Superior temporal gyrus (tissue), 1 donor: ENCODE data around the gene ARRB1.
"Not testable (repeated sequence)": the region's sequence is repeated elsewhere in the genome, so short reads cannot be mapped to it uniquely, and the experiment has no call there.

ENCODE experiments used
- DNase-seq: peaks from one replicate; pipeline ENCODE4 v3.0.0-alpha.2; 2016; ENCODE audit errors: extremely low spot score

The ARRB1 gene

DNA sequence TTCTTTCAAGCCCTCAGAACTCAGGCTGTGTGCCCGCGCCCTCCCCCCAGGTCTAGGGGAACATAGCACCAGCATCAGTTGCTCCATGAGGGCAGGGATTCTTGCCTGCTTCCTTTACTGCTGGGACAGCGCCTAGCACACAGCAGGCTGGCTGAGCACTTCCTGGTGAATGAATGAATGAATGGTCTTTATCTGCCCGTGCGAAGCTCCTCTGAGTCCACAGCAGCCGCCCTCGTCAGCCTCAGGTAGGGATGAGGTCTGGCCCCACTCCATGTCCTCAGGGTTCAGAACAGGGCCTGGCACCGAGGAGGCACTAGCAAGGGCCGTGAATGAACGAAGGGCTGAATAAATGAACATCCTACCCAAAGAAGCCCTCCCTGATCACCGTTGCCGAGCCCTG lies 27.3 kb downstream of the ARRB1 start:
- DNase-seq, result no peak

DNA sequence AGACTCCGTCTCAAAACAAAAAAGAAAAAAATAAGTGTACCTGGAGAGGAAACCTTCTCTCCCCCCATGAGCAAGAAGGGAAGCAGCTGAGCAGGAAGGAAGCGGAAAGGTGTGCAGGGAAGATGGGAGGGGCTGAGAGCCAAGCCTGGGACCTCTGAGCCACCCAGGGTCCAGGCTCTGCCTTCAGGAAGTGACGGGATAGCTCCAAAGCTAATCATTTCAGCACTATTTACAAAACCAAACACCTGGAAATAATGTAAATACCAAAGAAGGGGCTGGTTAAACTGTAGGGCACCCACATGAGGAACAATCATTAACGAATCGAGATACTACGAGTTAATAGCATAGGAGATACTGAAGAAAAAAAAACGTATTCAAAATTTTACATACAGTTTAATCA lies 27.9 kb downstream of the ARRB1 start:
- DNase-seq, result no peak

DNA sequence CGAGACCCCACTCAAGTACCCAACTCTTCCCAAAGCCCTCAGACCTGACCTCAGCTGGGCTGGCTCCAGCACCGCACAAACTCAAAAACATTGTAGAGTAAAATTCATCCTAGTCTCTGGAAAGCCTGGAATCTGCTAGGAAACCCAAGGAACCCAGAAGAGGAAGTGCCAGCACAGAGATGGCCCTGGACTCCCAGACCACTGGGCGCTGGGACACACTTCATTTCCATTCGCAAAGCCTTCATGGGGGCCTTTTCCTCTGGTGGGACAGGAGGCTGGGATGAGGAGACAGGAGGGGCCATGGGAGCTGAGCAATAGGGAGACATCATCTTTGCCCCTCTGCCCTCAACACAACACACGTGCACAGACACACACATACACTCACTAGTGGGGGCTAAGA lies 30.8 kb downstream of the ARRB1 start:
- no peak for DNase-seq

DNA sequence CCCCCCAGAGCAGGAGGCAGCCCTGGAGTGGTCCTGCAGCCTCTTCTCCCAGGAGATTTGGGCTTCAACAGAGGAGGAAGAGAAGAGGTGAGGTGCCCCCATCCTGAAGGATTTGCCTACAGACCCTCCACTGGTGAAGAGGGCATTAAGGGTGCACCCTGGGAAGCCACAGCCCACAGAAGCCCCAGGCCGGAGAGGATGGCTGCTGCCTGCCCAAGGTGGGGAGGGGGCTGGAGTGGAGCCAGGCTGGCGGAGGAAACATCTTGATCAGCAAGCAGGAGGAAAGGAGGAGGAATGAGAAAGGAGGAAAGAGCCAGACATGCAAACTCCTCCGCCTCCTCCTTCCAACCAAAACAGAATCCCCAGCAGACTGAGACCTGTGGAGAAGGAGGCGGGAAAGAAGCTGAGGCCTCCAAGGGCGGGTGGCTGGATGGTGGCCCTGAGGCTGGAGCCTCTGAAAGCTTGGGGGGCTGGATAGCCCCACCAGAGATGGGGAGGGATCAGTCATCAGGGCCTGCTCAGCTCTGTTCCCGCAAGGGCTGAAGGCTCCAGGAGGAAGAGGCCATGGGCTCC lies 31.3 kb downstream of the ARRB1 start:
- no peak for DNase-seq

DNA sequence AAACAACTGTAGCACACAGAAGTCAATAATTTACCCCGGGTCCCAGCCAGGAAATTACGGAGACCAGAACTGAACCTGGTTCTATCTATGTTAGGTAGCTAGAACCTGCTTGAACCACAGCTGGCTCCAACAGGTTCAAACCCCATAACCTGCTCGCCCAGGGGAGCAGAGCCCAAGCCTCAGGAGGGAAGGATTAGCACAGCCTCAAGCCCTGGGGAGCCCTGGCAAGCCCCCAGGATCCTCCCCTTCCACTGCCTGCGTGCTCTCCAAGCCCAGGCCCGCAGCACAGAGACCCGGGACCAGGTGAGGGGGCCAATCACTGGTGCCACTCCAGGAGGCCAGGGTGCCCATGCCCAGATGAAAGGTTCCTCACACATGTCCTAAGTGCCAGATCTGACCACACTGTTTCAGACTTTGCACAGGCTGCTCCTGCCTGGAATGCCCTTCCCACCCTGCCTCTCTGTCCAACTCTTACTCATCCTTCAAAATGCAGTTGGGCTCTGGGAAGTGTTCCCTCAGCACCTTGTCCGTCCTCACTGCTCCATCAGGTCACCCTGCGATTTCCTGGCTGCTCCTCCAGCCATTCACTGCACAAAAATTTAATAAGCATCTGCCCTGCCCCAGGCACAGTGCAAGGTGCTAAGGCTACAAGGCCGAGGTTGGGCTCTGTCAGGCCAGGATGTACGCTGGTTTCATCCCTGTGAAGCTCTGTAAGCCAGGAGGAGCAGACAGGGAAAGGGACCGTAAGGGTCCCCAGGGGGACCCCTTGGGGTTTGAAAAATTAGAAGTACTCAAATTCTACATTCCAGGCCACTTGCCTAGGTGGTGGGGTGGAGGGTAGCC lies 32.2 kb downstream of the ARRB1 start:
- no peak for DNase-seq

DNA sequence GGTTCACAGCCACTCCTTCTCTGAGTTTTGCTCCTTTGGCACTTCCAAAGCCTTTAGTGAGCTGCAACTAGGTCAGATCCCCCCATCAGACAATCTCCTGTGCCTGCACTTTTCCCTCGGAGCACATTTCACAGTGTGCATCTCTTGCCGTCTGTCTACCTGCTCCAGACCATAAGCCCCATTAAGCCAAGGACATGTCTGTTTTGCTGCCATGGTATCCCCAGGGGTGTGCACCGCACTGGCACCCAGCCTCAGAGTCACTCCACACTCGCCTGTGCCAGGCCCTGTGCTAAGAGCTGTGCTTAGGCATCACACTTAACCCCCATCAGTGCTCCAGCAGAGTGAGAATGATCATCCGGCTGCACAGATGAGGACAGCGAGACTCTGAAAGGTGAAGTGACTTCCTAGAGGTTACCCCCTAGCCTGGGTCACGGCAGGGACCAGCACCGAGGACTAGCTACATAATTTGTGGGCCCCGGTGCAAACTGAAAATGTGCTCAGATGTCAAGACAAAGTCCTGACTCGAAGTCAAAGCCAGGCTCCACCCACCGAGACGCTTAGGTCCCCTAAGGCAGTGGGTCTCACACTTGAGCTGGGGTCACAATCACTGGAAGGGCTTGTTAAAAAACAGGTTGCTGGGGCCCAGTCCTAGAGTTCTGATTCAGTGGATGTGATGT lies 33.9 kb downstream of the ARRB1 start:
- no peak for DNase-seq

DNA sequence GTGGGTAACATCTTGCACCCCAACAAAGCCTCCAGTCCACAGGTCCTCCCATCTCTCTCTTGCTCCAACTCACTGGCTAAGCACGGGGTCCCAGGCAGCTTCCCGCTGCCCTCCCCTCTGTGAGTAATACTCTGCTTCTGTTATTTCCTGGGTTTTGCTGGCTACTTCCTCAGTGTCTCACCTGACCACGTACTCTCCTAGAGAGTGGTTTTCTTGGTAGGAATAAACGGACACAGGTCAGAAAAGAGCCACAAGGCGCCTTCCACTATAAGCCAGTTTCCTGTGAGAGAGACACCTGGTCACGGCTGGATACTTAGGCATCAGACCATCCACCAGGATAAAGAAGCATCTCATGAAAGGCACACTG lies 36.0 kb downstream of the ARRB1 start:
- DNase-seq, result no peak

DNA sequence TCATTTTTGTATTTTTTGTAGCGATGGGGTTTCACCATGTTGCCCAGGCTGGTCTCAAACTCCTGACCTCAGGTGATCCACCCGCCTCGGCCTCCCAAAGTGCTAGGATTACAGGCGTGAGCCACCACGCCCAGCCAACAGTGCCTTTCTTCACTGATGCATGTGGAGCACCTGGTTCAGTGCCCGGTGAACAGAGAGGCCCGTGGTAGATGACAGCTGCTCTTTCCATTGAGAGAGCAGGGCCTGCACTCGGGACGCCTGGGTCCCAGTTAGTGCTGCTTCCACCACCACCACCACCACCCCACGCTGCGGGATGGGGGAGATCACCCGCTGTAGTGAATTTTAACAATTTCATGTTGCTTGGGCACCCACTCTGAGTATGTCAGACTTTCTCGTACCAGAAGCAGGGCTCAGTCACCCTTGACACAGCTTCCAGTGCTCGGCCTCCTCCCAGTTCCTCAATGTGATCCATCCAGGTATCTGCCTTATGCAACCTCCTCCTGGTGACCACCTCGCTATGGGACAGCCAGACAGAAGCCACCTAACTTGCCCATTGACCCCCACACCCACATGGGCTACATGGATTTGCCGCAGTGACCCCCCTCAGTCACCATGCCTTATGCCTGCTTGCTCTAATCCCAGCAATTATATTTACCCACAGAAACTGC lies 36.6 kb downstream of the ARRB1 start:
- DNase-seq, result no peak

DNA sequence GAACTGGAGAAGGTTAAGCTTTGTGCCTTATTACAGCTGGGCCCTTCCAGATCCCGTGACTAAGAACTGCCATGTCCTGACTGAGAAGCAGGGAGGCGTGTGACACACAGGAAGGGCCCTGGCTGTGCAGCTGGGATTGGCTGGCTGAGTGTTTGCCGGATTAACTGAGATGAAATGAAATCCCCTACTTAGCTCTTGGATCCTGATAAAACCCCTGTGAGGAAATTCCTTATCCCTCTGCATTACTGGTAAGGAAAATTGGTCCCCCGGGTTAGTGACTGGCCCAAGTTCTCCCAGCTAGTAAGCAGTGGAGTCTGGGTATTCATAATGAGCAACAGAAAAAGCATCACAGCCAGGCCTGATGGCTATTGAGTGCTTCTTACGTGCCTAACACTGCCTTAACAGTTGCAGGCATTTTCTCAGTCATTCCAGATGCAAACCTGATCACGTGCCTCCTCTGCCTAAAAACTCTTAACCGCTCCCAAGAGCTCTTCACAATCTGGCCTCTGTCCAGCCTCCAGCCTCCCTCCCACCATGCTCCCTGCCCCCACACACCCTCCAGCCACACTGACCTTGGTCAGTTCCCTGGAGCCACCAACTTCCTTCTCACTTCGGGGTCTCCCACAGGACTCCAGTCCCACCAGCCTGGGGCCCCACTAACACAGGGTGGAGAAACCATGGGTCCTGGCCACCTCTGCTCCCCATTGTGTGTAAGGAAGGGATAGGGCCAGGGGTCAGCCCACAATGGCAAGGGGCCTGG lies 37.8 kb downstream of the ARRB1 start:
- DNase-seq, result peak; percentile 55

DNA sequence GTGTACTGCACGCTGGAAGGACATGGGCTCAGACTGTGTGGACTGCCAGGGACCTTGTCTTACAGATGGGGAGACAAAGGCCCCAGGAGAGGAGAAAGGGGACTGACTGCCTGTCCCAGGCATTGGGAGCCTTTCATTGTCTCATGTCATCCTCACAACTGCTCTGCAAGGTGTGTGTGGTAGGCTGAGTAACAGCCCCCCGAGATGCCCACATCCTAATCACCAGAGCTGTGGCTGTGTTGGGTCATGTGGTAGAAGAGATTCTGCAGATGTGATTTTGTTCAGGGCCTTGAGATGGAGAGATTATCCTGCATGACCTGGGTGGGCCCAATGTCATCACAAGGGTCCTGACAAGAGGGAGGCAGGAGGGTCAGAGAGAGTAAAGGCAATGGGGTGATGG lies 39.1 kb downstream of the ARRB1 start:
- DNase-seq, result no peak

DNA sequence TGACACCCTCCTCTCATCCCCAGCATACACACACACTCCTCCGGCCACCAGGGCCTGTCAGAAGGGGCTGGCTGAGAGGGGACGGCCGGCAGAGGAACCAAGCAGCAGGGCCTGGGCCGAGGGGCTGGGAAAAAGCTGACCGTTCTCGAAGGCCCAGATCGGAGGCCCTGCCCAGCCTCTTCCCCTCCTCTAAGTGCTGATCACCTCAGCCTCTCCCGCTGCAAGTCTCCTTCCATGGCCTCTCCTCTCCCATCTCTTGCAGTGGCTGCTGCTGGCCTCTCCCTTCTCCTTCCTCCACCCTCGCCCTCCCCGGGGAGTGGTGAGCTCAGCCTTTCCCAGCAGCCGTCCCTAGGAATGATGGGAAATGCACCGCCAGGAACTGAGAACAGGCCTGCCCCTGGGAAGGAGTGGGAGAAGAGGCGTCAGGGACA lies 39.6 kb downstream of the ARRB1 start:
- peak; percentile 86 for DNase-seq

DNA sequence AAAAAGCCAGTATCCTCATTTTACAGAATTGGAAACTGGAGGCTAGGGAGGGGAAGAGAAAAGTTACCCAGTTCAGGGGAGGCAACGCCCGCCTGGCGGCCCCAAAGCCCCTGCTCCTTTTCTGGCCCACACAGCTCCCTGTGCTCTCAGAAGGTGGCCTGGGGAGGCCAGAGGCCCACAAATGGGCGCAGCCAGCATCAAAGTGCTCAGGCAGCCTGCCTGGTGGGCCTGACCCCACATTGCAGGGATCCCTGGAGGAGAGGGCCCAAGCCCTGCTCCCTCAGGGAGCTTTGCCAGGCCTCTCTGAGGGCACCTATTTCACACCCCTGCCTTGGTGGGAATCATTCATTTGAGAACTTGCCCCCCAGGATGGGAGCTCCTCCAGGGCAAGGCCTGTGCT lies 42.5 kb downstream of the ARRB1 start:
- no peak for DNase-seq

DNA sequence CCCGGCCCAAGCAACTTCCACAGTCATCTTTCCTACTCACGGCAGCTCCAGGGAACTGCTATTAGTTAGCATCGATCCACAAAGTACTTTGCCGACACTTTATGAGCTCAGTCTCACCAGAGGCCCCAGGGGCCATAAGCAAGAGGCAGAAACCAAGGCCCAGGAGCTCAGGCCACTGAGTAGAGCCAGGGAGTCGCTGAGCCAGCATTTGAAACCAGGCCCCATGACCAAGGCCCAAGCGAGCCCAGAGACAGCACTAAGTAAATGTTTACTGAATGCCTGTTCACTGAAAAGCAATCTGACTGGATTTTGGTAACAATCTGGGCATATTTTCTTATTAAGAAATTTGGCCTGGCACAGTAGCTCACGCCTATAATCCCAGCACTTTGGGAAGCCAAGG lies 43.3 kb downstream of the ARRB1 start:
- no peak for DNase-seq

DNA sequence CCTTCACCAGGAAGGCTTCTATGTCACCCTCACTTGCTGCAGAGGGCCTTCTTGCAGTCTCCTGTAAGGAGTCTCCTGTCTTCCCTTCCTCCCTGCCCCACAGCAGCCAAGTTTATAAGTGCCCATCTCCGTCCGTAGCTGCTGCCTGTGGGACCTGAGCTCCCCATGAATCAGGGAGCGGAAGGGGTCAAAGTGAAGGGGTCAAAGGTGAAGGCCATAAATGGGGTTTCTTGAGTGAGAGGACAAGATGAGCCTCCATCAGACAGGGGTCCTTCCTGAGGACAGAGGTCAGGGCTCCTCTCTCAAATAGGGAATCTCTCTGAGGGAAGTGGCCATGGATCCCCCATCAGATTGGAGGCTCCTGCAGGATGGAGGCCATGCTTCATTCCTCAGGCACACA lies 44.4 kb downstream of the ARRB1 start:
- DNase-seq, result no peak

DNA sequence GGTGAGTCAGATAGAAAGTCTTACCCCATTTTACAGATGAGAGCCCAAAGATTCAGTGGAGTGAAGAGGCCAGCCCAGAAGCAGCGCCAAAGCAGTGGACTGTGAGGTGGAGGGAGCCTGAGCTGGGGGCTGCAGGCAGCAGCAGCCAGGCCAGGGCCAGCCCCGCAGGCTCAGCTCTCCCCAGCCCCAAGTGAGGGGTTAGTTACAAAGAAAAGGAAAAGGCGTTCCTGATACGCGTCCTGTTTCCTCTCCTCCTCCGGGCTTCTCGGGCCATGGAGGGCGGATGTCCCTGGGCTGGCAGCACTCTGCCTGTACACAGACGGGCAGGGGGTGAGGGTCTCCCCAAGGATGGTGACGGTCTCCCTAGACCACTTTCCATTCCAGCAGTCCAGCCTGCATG lies 44.9 kb downstream of the ARRB1 start:
- DNase-seq, result no peak

DNA sequence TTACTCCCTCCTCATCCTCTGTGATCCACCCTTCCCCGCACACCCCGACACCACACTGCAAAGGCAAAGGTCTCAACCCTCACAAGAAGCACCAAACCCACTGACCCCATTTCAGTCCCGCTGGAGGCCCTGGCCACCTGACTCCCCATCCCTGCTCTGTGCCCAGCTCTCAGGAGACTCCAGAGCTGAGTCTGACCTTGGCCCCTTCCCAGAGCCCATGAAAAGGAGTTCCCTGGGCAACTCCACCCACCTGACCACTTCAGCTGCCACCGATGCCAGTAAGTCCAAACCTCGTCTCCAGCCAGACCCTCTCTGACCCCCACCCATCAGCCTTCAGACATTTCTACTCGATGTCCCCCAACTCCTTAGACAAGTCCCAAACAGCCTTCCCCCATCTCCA lies 45.5 kb downstream of the ARRB1 start:
- no peak for DNase-seq

DNA sequence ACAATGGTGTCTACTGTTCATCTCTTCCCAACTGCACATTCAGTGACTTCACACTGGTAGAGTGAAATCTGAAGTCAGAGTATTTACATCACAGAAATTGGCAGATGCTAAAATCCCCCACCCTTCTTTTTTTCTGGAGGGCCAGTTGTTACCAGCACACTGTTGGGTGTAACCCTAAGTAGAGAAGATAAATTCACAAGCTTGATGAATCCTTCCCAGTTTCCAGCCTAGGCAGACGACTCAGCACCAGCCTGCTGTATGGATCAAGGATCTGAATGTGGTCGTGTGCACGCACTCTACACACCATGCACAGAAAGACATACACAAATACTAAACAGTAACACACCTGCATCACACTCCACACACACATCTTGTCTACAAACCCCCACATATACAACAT lies 46.0 kb downstream of the ARRB1 start:
- no peak for DNase-seq

DNA sequence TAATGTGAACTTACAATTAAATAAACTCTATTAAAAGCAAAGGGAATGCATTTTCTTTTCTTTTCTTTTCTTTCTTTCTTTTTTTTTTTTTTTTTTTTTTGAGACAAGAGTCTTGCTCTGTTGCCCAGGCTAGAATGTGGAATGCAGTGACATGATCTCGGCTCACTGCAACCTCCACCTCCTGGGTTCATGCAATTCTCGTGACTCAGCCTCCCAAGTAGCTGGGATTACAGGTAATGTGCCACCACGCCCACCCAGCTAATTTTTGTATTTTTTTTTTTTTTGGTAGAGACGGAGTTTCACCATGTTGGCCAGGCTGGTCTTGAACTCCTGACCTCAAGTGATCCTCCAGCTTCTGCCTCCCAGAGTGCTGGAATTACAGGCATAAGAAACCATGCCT lies 46.5 kb downstream of the ARRB1 start:
- not testable (repeated sequence) for DNase-seq

DNA sequence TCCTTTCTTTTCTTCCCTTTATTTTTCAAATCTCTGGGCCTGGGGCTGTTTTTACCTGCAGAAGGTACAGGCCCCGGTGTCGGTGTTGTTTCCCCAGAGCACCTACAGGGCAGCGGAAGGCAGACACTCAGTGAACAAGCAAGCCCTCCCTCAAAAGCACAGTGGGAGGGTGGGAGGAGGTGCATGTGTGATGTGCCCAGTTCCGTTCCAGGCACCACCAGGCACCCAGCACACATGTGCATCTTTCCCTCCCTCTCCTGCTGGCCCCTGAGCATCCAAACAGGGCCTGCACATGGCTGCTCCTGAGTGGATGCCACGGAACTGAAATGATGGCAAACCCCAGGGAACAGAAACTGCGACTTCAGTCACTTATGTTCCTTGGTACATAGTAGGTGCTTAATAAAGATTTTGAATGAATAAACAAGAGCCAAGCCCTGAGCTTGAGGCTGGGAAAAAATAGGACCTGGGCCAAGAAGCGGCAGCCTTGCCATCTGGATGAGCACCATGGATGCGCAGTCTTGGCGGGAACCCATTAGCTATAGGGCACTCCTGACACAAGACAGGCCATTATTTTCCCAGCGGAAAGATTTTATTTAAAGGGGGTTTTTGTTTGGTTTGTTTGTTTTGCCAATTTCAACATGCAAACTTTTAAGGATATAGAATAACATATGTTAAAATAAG lies 47.8 kb downstream of the ARRB1 start:
- peak; percentile 80 for DNase-seq

DNA sequence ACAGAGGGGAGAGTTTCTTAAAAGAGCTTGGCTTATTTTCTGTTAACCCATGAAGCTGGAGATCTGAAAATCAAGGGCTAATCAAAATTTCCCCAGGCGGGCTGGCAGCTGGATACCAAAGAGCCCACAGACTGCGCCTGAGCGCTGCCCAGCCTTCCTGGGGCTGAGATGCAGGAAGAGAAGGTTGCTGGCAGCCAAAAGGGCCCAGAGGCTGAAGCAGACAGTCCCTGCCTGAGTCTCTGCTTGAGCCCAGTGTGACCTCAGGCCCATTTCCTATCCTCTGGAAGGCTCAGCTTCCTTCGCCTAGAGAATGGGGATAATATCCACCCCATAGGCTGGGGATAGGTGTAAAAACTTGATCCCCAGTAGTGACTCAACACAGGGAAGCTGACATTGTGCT lies 49.1 kb downstream of the ARRB1 start:
- peak; percentile 40 for DNase-seq
